ENCODE data around the gene SEZ6.

The SEZ6 gene

DNA sequence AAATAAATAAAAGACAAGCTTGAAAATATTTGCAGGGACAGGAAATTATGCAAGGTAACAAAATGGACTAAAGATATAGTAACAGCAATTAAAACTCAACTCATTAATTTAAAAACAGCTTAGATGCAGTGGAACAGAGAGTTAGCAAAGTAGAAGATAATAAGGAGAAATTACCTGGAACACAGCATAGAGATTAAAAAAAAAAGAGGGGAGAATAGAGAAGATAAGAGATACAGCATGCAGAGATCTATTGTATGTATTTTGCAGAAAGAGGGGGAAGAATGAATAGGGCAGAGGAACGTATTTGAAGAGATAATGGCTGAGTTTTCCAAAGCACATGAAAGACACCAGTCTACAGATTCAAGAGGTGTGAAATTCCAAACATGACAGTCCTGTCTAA is 28.7 kb upstream of the SEZ6 start:
- no peak for FAIRE-seq

GRCh38 chr17:29032857-29033197 is 27.0 kb upstream of the SEZ6 start:
- no peak for FAIRE-seq

DNA sequence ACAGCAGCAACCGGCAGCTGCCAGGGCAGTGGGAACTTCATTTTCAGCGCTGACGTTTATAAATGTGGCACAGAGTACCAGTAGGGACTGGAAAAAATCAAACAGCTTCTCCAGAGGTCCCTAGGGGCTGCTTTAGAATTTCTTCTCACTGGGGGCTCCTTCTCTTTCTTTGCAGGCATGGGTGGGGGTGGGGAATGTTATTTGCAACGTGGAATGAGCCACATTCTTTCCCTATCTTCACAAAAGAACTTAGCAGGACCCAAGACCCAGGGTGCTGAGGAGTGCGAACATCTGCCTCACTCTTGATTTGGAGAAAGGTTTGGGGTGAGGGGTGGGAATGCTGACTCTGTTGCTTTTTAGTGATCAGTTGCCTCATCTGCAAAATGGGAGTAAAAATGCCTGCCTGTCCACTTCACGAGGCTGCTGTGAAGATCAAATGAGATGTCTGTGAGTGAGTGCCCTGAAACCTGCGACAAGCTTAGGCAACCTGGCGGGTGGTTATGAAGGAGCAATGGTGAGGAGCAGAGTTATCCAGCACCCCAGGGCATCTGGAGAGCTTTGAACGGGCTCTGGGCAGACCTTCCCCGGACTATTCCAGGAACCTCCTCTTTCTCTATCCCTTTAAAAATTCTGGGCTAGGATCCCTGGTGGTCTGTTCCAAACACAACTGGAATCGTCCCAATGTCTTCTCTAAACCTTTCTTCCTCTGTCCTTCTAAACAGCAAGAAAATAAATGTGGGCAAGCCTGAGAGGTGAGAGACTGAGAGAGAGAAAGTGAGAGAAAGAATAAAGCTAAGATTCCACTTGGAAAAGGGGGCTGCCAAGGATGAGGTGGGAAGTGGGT is 26.4 kb upstream of the SEZ6 start:
- no peak for FAIRE-seq

- FAIRE-seq: no peak
Observed at GRCh38 chr17:29031488-29031887, 25.7 kb upstream of the SEZ6 start.

DNA sequence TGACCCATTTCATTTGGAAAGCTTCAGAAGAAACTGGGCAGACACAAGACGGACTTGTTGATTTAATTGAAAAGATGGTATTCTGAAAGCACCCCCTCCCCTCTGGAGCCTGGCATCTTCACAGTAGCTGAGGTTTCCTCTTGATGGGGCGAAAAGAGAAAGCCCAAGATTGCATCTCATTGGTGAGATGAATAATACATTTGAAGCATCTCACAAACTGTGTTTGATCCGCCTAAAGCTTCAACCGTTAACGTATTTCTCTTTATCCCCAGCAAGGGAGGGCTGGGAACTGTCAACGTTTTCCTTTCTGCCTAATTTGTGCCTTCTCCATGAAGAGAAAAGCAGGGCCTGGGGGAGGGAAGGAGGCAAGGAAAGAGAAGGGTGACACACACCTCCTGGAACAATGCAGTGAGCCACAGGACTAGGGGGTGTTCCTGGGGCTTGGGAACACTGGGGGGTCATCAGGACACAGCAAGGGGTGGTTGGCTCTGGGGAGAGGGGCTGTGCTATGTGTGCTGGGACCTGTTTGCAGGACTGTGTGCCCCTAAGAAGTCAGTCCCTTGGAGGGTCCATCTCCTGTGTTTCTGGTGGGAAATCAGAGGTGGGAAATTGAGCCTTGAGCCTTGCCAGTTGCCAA is 18.6 kb upstream of the SEZ6 start:
- FAIRE-seq: no peak

DNA sequence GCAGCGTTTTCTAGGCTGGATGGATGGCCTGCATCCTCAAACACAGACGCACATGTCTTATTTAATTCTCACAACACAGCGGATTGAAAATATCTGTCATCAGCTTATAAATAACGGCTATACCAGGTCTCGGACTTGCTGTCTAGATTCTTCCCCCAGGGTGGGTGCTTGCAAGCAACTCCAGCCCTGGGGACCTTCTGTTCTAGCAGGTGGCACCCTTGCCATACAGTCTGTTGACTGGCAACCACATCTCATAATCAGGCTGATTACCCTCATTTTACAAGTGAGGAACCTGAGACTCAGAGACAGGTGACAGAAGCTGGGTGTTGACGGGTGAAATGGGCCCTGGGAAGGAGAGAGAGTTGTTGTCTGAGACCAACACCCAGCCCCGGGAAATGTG is 16.2 kb upstream of the SEZ6 start:
- no peak for FAIRE-seq

- no peak for FAIRE-seq
Observed at GRCh38 chr17:29021226-29021625, 15.4 kb upstream of the SEZ6 start.

- no peak for FAIRE-seq
Observed at GRCh38 chr17:29020576-29020975, 14.7 kb upstream of the SEZ6 start.

GRCh38 chr17:29019475-29020181 is 13.8 kb upstream of the SEZ6 start:
- no peak for FAIRE-seq

GRCh38 chr17:29018788-29019474 is 13.1 kb upstream of the SEZ6 start:
- no peak for FAIRE-seq

- FAIRE-seq: no peak
Observed at GRCh38 chr17:29016345-29017210, 10.7 kb upstream of the SEZ6 start.

GRCh38 chr17:29014716-29015115 is 8.9 kb upstream of the SEZ6 start:
- no peak for FAIRE-seq

GRCh38 chr17:29012535-29012934 is 6.7 kb upstream of the SEZ6 start:
- FAIRE-seq: no peak

- FAIRE-seq: no peak
Observed at GRCh38 chr17:29010586-29010985, 4.8 kb upstream of the SEZ6 start.

DNA sequence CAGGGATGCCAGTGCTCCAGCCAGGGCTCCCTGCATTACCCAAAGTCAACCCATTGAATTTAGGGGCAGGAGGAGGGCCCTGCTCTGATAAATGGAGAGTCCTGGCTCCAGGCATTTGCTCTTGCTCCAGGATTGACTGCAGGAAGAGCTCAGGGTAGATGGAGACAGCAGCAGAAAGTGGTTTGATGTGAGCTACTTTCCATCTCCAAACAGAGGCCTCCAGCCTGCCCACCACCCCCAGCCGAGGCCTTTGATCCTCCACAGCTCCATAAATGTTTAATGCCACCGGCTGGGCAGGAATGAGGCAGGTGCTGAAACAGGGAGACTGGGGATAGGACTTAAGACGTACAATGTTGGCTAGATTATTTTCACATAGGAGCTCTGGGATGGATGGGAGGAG is 4.3 kb upstream of the SEZ6 start:
- no peak for FAIRE-seq

- no peak for FAIRE-seq
Observed at GRCh38 chr17:29008591-29008990, 2.8 kb upstream of the SEZ6 start.

GRCh38 chr17:29007860-29008455 is 2.1 kb upstream of the SEZ6 start:
- FAIRE-seq: no peak

DNA sequence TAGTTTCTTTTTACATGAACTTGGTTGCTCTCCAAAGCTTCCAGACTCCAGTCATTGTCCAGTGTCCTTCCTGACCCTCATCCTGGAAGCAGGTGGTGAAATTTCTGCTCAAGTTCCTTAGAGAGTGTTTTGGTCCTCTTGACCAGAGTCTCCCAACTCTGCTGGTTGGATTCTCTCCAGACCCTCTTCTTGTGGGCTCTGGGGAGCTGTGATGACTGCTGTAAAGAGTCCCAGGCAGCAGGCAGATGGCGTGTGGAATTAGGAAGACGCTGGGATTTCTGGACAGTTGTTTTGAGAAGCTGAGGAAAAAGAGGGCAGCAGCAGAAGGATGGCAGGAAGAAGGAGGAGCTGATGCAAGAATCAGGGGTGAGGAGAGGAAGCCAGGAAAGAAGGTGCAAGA is 1.6 kb upstream of the SEZ6 start:
- no peak for FAIRE-seq

- FAIRE-seq: no peak
Observed at GRCh38 chr17:29004081-29004692, 1.6 kb downstream of the SEZ6 start.

DNA sequence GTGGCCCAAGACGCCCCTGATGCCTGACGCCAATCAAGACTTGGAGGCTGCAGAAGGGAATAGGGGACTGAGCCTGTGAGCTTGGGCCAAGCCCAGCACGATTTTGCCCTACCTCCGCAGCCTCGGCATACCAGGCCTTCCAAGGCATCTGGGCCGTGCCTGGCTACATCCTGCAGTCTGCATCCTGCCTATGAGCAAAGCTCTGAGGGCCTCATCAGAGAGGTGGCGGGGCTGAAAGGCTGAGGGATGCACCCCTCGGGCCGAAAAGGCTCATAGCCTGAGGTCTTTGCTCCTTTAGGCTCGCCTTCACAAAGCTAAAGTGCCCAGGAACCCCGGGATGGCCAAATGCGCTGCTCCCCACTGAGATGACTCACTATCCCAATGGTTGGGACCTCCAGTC is 2.5 kb downstream of the SEZ6 start:
- no peak for FAIRE-seq

GRCh38 chr17:29002811-29003210 is 3.0 kb downstream of the SEZ6 start:
- FAIRE-seq: no peak

DNA sequence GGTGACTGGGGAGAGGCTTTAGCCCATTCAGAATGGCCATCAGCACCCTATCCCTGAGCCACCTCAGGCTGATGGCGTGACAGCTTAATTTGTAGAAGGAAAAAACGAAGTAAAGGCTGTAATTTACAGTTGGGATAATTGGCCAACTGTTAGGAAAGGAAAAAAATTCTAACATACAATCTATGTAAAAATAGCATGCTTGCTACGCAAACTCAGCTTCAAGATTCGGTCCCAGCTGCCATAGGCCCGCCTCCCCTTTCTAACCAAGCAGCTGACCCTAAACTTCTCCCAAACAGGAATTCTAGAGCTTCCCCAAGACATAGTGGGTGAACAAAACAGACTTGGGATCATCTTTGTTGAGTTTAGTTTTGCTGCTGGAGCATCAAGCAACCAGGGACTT is 4.9 kb downstream of the SEZ6 start:
- FAIRE-seq: no peak

All from endometrium (tissue), 2 donors.